Measurements from ENCODE around the gene DOCK2. TPM values are rescaled to one million over a fixed set of nuclear protein-coding genes. Genes with fewer than 3 reads are reported as not detected.
"Not testable (repeated sequence)": the region's sequence is repeated elsewhere in the genome, so short reads cannot be mapped to it uniquely, and the experiment has no call there.

The DOCK2 gene
- polyA plus RNA-seq, 2 of the 4 experiments (the other 2 are of a cell fraction) = 2.1 to 4.6 TPM

DNA sequence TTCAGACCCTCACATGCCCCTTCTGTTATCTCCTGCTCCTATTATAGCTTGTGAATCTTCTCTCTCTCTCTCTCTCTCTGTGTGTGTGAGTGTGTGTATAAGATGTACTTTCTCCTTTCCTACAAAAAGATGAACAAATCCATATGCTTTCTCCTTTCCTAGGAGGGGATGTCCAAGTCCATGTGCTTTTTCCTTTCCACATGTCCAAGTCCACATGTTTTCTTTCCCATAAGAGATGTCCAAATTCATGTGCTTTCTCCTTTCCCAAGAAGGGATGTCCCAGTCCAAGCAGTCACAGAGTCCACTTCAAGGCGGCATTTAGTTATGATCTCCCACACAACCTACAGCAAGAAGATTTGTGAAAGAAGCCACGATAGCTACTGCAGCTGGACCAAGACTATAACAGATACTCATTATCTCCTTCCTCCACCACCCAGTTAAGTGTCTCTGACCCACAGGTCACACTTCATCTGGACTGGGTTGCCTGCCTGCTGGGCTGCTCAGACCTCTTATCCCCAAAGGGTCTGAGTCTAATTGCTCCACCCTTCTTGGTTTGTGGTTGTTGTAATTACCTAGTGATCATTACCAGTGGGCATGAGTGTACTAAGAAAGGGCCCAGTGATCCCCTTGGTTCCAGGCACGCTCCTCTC is 450.2 kb downstream of the DOCK2 start:
- Histone ChIP-seq H3K4me2 (no peak overlapping the region), H3K4me3 (no peak overlapping the region), H3K27ac (no peak overlapping the region), H3K4me1 (no peaks in the 10 kb centered on the region), H3K9me3 (no peaks in the 10 kb centered on the region)
- 47% methylated on average over 3 of the region's 3 CpGs for WGBS (ENCODE audit: missing lambda C conversion rate)
- TF ChIP-seq PHF8 (IDR thresholded peaks at IDR 0.05; ENCODE audit: borderline replicate concordance, low read depth) = no peak
- no peak for TF ChIP-seq CEBPB (IDR thresholded peaks at IDR 0.05)
- TF ChIP-seq FOSB (CRISPR knock-in tag; IDR thresholded peaks at IDR 0.05) = no peak
- TF ChIP-seq BHLHE40 (IDR thresholded peaks at IDR 0.05; ENCODE audit: low read depth, low read length) = no peak
- no peak for TF ChIP-seq CHD2 (IDR thresholded peaks at IDR 0.05; ENCODE audit: low read length, partially characterized antibody)
- TF ChIP-seq CHD4 (IDR thresholded peaks at IDR 0.05; ENCODE audit: borderline replicate concordance) = no peak
- no peak for FAIRE-seq
- POLR2A ChIA-PET = no interaction called here
- DNase-seq (ENCODE audit: low read depth in 1 of 2, low spot score in 1 of 2) = no peak
- CTCF ChIA-PET = interaction anchor here (0.6 to 1.5 kb wide), 4 partner anchors 13 to 428 kb away, joined by 3 to 4 read pairs (median 3); no protein-coding TSS in a partner anchor
- ATAC-seq = no peak

DNA sequence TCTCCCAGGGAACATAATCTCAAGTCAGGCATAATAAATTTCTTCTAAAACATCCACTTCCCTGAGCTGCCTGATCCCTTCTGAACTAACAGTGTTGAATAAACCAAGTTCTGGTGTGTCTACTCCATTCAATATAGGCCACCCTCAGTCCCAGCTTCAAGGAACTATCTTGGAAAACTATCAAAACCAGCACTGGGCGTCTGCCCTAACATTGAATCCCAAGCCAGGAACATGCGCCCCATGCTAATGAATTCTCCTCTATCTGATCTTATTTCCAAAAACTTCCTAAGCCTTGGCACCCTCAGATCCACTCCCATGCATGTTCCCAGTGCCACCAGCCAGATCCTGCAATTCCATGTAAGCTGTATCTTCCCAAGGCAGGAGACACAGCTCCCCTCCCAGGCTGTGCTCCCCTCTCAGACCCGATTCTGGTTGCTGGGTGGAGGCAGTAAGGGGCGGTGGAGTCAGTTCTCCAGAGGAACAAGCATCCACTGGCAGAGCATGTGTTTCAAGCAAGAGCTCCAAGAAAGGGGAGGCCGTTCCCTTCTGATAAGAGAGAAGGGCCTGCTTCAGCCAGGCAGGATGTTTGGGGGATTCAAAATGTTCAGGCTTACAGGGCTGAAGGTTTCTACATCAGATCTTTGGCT is 455.5 kb downstream of the DOCK2 start:
- Histone ChIP-seq H3K9me3 (no peaks in the 10 kb centered on the region), H3K4me1 (peaks cover 8% of the 10 kb centered on the region; the same call in 1 of the 3 replicates), H3K4me2 (no peak overlapping the region), H3K4me3 (no peak overlapping the region), H3K27ac (no peak overlapping the region)
- ATAC-seq = no peak
- ChIA-PET CTCF (interaction anchor here (1.4 to 33.1 kb wide), 5 partner anchors 8 to 124 kb away, joined by 4 to 691 read pairs (median 18); partner anchors contain the start of gene INSYN2B), POLR2A (no interaction called here)
- FAIRE-seq = no peak
- WGBS (ENCODE audit: missing lambda C conversion rate) = 51% methylated on average over 5 of the region's 5 CpGs
- DNase-seq (ENCODE audit: low read depth in 1 of 2, low spot score in 1 of 2) = no peak
- TF ChIP-seq CHD4 (IDR thresholded peaks at IDR 0.05; ENCODE audit: borderline replicate concordance) (no peak), TP53 (CRISPR knock-in tag; IDR thresholded peaks at IDR 0.05) (no peak), MAFK (IDR thresholded peaks at IDR 0.05; ENCODE audit: partially characterized antibody) (no peak), POLR2AphosphoS2 (conservative IDR thresholded peaks at IDR 0.05; ENCODE audit: low read length) (no peak), CEBPB (IDR thresholded peaks at IDR 0.05) (no peak), BHLHE40 (IDR thresholded peaks at IDR 0.05; ENCODE audit: low read depth, low read length) (no peak), HDAC2 (IDR thresholded peaks at IDR 0.05) (no peak), TFCP2L1 (CRISPR knock-in tag; IDR thresholded peaks at IDR 0.05) (no peak), KDM1A (IDR thresholded peaks at IDR 0.05; ENCODE audit: low read depth) (no peak)
- TF ChIP-seq, protein P1, sequence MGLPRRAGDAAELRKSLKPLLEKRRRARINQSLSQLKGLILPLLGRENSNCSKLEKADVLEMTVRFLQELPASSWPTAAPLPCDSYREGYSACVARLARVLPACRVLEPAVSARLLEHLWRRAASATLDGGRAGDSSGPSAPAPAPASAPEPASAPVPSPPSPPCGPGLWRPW (IDR thresholded peaks at IDR 0.05) = no peak
- TF ChIP-seq, protein P2, sequence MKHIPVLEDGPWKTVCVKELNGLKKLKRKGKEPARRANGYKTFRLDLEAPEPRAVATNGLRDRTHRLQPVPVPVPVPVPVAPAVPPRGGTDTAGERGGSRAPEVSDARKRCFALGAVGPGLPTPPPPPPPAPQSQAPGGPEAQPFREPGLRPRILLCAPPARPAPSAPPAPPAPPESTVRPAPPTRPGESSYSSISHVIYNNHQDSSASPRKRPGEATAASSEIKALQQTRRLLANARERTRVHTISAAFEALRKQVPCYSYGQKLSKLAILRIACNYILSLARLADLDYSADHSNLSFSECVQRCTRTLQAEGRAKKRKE (CRISPR knock-in tag; IDR thresholded peaks at IDR 0.05; ENCODE audit: low read depth) = no peak
- TF ChIP-seq, protein P3, sequence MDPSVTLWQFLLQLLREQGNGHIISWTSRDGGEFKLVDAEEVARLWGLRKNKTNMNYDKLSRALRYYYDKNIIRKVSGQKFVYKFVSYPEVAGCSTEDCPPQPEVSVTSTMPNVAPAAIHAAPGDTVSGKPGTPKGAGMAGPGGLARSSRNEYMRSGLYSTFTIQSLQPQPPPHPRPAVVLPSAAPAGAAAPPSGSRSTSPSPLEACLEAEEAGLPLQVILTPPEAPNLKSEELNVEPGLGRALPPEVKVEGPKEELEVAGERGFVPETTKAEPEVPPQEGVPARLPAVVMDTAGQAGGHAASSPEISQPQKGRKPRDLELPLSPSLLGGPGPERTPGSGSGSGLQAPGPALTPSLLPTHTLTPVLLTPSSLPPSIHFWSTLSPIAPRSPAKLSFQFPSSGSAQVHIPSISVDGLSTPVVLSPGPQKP (IDR thresholded peaks at IDR 0.05; ENCODE audit: low read depth, low read length) = no peak
- TF ChIP-seq, protein P4, sequence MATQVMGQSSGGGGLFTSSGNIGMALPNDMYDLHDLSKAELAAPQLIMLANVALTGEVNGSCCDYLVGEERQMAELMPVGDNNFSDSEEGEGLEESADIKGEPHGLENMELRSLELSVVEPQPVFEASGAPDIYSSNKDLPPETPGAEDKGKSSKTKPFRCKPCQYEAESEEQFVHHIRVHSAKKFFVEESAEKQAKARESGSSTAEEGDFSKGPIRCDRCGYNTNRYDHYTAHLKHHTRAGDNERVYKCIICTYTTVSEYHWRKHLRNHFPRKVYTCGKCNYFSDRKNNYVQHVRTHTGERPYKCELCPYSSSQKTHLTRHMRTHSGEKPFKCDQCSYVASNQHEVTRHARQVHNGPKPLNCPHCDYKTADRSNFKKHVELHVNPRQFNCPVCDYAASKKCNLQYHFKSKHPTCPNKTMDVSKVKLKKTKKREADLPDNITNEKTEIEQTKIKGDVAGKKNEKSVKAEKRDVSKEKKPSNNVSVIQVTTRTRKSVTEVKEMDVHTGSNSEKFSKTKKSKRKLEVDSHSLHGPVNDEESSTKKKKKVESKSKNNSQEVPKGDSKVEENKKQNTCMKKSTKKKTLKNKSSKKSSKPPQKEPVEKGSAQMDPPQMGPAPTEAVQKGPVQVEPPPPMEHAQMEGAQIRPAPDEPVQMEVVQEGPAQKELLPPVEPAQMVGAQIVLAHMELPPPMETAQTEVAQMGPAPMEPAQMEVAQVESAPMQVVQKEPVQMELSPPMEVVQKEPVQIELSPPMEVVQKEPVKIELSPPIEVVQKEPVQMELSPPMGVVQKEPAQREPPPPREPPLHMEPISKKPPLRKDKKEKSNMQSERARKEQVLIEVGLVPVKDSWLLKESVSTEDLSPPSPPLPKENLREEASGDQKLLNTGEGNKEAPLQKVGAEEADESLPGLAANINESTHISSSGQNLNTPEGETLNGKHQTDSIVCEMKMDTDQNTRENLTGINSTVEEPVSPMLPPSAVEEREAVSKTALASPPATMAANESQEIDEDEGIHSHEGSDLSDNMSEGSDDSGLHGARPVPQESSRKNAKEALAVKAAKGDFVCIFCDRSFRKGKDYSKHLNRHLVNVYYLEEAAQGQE (IDR thresholded peaks at IDR 0.05) = no peak
- TF ChIP-seq, protein P5, sequence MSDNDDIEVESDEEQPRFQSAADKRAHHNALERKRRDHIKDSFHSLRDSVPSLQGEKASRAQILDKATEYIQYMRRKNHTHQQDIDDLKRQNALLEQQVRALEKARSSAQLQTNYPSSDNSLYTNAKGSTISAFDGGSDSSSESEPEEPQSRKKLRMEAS (IDR thresholded peaks at IDR 0.05) = no peak

DNA sequence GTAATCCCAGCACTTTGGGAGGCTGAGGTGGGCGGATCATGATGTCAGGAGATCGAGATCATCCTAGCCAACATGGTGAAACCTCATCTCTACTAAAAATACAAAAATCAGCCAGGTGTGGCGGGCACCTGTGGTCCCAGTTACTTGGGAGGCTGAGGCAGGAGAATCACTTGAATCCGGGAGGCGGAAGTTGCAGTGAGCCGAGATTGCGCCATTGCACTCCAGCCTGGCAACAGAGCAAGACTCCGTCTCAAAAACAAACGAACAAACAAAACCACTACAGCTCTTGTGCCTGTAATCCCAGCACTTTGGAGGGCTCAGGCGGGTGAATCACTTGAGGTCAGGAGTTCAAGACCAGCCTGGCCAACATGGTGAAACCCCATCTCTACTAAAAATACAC is 457.3 kb downstream of the DOCK2 start:
- WGBS (ENCODE audit: missing lambda C conversion rate) = 66% methylated on average over 10 of the region's 10 CpGs
- POLR2A ChIA-PET; H3K4me2 ChIP-seq; ATAC-seq; H3K9me3 ChIP-seq; H3K27ac ChIP-seq; H3K4me3 ChIP-seq; DNase-seq (ENCODE audit: low read depth in 1 of 2, low spot score in 1 of 2); FAIRE-seq; H3K4me1 ChIP-seq: not testable (repeated sequence)
- CTCF ChIA-PET = interaction anchor here (0.8 to 33.1 kb wide), 7 partner anchors 10 to 393 kb away, joined by 3 to 691 read pairs (median 3); no protein-coding TSS in a partner anchor

All from A549 (cell line).